D341Med (cell line): ENCODE results near the gene ENPP6.

Experiments
- DNase-seq: peaks from one replicate; pipeline ENCODE4 v3.0.0; 2012; ENCODE audit warnings: low spot score

The ENPP6 gene

GRCh38 chr4:184190711-184191110 lies 27.0 kb downstream of the ENPP6 start:
- no peak for DNase-seq

- no peak for DNase-seq
Measured at GRCh38 chr4:184189966-184190365, 27.7 kb downstream of the ENPP6 start.

- no peak for DNase-seq
Measured at GRCh38 chr4:184188443-184189400, 29.0 kb downstream of the ENPP6 start.

GRCh38 chr4:184177271-184177670 lies 40.4 kb downstream of the ENPP6 start:
- no peak for DNase-seq

- DNase-seq, result no peak
Measured at GRCh38 chr4:184174571-184175488, 42.8 kb downstream of the ENPP6 start.

- DNase-seq, result no peak
Measured at GRCh38 chr4:184171011-184171410, 46.7 kb downstream of the ENPP6 start.

GRCh38 chr4:184169225-184169867 lies 48.3 kb downstream of the ENPP6 start:
- DNase-seq, result no peak

- peak; percentile 88 for DNase-seq
Measured at GRCh38 chr4:184168406-184169019, 49.2 kb downstream of the ENPP6 start.

GRCh38 chr4:184167576-184167975 lies 50.1 kb downstream of the ENPP6 start:
- no peak for DNase-seq

- no peak for DNase-seq
Measured at GRCh38 chr4:184166736-184167135, 50.9 kb downstream of the ENPP6 start.

- no peak for DNase-seq
Measured at GRCh38 chr4:184165291-184165690, 52.4 kb downstream of the ENPP6 start.

- peak; percentile 73 for DNase-seq
Measured at GRCh38 chr4:184163813-184164212, 53.9 kb downstream of the ENPP6 start.

GRCh38 chr4:184162596-184162995 lies 55.1 kb downstream of the ENPP6 start:
- no peak for DNase-seq

GRCh38 chr4:184157322-184157721 lies 60.4 kb downstream of the ENPP6 start:
- DNase-seq, result no peak

GRCh38 chr4:184156163-184156920 lies 61.3 kb downstream of the ENPP6 start:
- no peak for DNase-seq

- DNase-seq, result no peak
Measured at GRCh38 chr4:184154199-184154598, 63.5 kb downstream of the ENPP6 start.

GRCh38 chr4:184153781-184154180 lies 63.9 kb downstream of the ENPP6 start:
- no peak for DNase-seq

GRCh38 chr4:184151988-184152485 lies 65.6 kb downstream of the ENPP6 start:
- DNase-seq, result no peak

- no peak for DNase-seq
Measured at GRCh38 chr4:184150102-184150839, 67.4 kb downstream of the ENPP6 start.
